A549 treated with RU486 at 1 μM for 4 hours (cell line): ENCODE measurements around the gene SCGB3A1. TPM values are rescaled to one million over a fixed set of nuclear protein-coding genes. Genes with fewer than 3 reads are reported as not detected.

Experiments
- total RNA-seq: library from RNA; stranded (reverse); fragments of 200-300 nt; extraction: Qiagen RNA extraction; gene quantifications from 5 replicates; pipeline ENCODE4 v1.2.3, GENCODE V29; 2022; ENCODE audit warnings: low read depth

SCGB3A1 gene, protein sequence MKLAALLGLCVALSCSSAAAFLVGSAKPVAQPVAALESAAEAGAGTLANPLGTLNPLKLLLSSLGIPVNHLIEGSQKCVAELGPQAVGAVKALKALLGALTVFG
- not detected in 5 replicates for total RNA-seq

DNA sequence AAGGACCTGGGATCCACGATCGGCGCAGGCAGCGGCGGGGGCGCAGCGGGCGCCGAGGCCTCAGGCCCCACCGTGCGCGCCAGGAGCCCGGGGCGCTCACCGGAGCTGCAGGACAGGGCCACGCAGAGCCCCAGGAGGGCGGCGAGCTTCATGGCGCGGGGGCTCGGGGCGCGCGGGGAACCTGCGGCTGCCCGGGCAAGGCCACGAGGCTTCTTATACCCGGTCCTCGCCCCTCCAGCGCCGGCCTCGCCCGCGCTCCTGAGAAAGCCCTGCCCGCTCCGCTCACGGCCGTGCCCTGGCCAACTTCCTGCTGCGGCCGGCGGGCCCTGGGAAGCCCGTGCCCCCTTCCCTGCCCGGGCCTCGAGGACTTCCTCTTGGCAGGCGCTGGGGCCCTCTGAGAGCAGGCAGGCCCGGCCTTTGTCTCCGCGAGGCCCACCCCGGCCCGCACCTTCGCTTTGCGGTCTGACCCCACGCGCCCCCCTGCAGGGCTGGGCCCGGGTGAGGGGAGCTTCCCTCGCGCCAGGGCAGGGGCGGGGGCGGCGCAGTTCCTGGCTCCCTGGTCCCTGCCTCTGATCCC lies at the start of gene SCGB3A1:
TSS of gene SCGB3A1 (minus strand) at position 189 of the 577 bp plus-strand sequence. CDS start at position 152, 37 bp downstream.

Other genes starting within 250 kb of the SCGB3A1 start
- gene GFPT2, start 238.2 kb downstream of the SCGB3A1 start, total RNA-seq: 45.0 to 58.8 TPM (median 54.6 TPM) in 5 replicates
- gene CNOT6, start 97.1 kb downstream of the SCGB3A1 start, total RNA-seq: 11.4 to 24.2 TPM (median 21.7 TPM) in 5 replicates
- 1.7 to 3.4 TPM (median 2.5 TPM) in 5 replicates for gene FLT4, start 58.1 kb upstream of the SCGB3A1 start, total RNA-seq
- gene OR2Y1, start 148.6 kb upstream of the SCGB3A1 start, total RNA-seq: not detected in 5 replicates
- gene MGAT1, start 211.3 kb upstream of the SCGB3A1 start, total RNA-seq: 73.0 to 92.1 TPM (median 86.3 TPM) in 5 replicates